Endothelial cell of umbilical vein (primary cell): ENCODE results near the gene SV2C. TPM values are rescaled to one million over a fixed set of nuclear protein-coding genes. Genes with fewer than 3 reads are reported as not detected.
"Not testable (repeated sequence)": the region's sequence is repeated elsewhere in the genome, so short reads cannot be mapped to it uniquely, and the experiment has no call there.

Experiments
- BruUV-seq: library from RNA; stranded (reverse); fragments of 400-500 nt; replicated peaks from 2 replicates; lab custom pipeline; 2021; lab: Mats Ljungman, UMichigan
- CTCF ChIA-PET: fragments of 300-600, 350-600 bp; sonication (Branson Sonifier 250); formaldehyde crosslinking; loops from one replicate; lab custom pipeline; 2021; ENCODE audit warnings: antibody characterized with exemption, inconsistent platforms; lab: Charles Lee
- POLR2A ChIA-PET: fragments of 300-600, 350-600 bp; sonication (Branson Sonifier 250); formaldehyde crosslinking; loops from one replicate; lab custom pipeline; 2021; ENCODE audit warnings: antibody characterized with exemption, inconsistent platforms; lab: Charles Lee
- DNase-seq: peaks from one replicate; pipeline ENCODE4 v3.0.0-alpha.2; 2011; ENCODE audit warnings: low read depth, low spot score
- FAIRE-seq: peaks from 2 replicates; lab custom pipeline; 2011; peaks lifted over from hg19 to GRCh38; lab: Jason Lieb, UNC
- H2AFZ ChIP-seq: 2 replicates; pipeline ENCODE4 v1.6.0; 2012; ENCODE audit warnings: low read depth, low read length, control low read depth, inconsistent platforms
- H3K27ac ChIP-seq: 2 replicates; pipeline ENCODE4 v1.5.1; 2011; ENCODE audit warnings: low read depth, mild to moderate bottlenecking, control low read depth, low read length, moderate library complexity; ENCODE audit not compliant: insufficient read depth
- H3K27me3 ChIP-seq, 2 experiments: 2 replicates each; pipeline versions ENCODE4 v1.6.0 to v1.6.1; 2011; ENCODE audit warnings: low read length in 2 of 2, mixed read lengths in 1 of 2; ENCODE audit not compliant: control insufficient read depth in 2 of 2, insufficient read depth in 2 of 2
- H3K36me3 ChIP-seq, 2 experiments: 2 replicates in 1 of 2; 3 replicates in 1 of 2; pipeline ENCODE4 v1.5.1; 2011; ENCODE audit warnings: low read length in 2 of 2, mild to moderate bottlenecking in 1 of 2, moderate library complexity in 1 of 2; ENCODE audit not compliant: control insufficient read depth in 2 of 2, insufficient read depth in 2 of 2; ENCODE audit errors: extremely low read depth in 1 of 2
- H3K4me1 ChIP-seq: 3 replicates; pipeline ENCODE4 v1.5.1; 2011; ENCODE audit warnings: mild to moderate bottlenecking, low read length; ENCODE audit not compliant: control insufficient read depth, insufficient read depth; ENCODE audit errors: extremely low read depth
- H3K4me2 ChIP-seq: 2 replicates; pipeline ENCODE4 v1.6.1; 2011; ENCODE audit warnings: low read length, control low read depth, mixed read lengths; ENCODE audit not compliant: insufficient read depth
- H3K4me3 ChIP-seq, 3 experiments: fragments of 200-600 bp in 1 of 3; sonication (generic), shearing (Covaris generic) in 1 of 3; replicated peaks in 1 of 3; 2 replicates each; pipeline ENCODE4 v1.5.1; 2011 to 2016; ENCODE audit warnings: control low read depth in 3 of 3, low read length in 3 of 3, mild to moderate bottlenecking in 2 of 3, inconsistent platforms in 1 of 3, low read depth in 1 of 3, moderate library complexity in 1 of 3; ENCODE audit not compliant: insufficient read depth in 1 of 3
- H3K79me2 ChIP-seq: 2 replicates; pipeline ENCODE4 v1.6.0; 2012; ENCODE audit warnings: low read length, inconsistent platforms; ENCODE audit not compliant: control insufficient read depth, insufficient read depth
- H3K9ac ChIP-seq: replicated peaks from 2 replicates; pipeline ENCODE3; 2011; ENCODE audit warnings: low read length, control low read depth; ENCODE audit not compliant: insufficient read depth; ENCODE audit errors: extremely low read depth
- H3K9me1 ChIP-seq: replicated peaks from 3 replicates; pipeline ENCODE4 v1.6.0; 2011; ENCODE audit warnings: mild to moderate bottlenecking, low read length; ENCODE audit not compliant: control insufficient read depth, insufficient read depth; ENCODE audit errors: extremely low read depth
- H3K9me3 ChIP-seq: replicated peaks from 2 replicates; pipeline ENCODE4 v1.5.1; 2012; ENCODE audit warnings: low read length, inconsistent platforms; ENCODE audit not compliant: control insufficient read depth, insufficient read depth
- H4K20me1 ChIP-seq: replicated peaks from 2 replicates; pipeline ENCODE3; 2011; ENCODE audit warnings: mild to moderate bottlenecking, low read length; ENCODE audit not compliant: control insufficient read depth, insufficient read depth; ENCODE audit errors: extremely low read depth
- EZH2 ChIP-seq: IDR thresholded peaks from 2 replicates; pipeline ENCODE4 v1.6.1; 2012; ENCODE audit warnings: borderline replicate concordance, low read depth, mild to moderate bottlenecking, moderate library complexity, low read length, inconsistent platforms; ENCODE audit not compliant: severe bottlenecking
- FOS ChIP-seq: IDR thresholded peaks from 2 replicates; pipeline ENCODE4 v1.6.1; 2011; ENCODE audit warnings: mild to moderate bottlenecking, low read length, moderate library complexity, borderline replicate concordance; ENCODE audit not compliant: insufficient read depth
- GATA2 ChIP-seq: IDR thresholded peaks from 2 replicates; pipeline ENCODE4 v1.7.0; 2011; ENCODE audit warnings: low read depth, mild to moderate bottlenecking, moderate library complexity, mixed read lengths, low read length; ENCODE audit not compliant: insufficient read length, insufficient read depth
- JUN ChIP-seq: IDR thresholded peaks from 2 replicates; pipeline ENCODE4 v1.6.1; 2011; ENCODE audit warnings: borderline replicate concordance, low read depth; ENCODE audit not compliant: insufficient read length, insufficient read depth
- MYC ChIP-seq: IDR thresholded peaks from one replicate; pipeline ENCODE4 v1.6.1; 2011; ENCODE audit warnings: mild to moderate bottlenecking, low read depth, low read length
- POLR2A ChIP-seq: IDR thresholded peaks from 2 replicates; pipeline ENCODE4 v1.6.1; 2012; ENCODE audit warnings: low read depth, mild to moderate bottlenecking, control low read depth, low read length
- POLR2AphosphoS5 ChIP-seq: IDR thresholded peaks from 2 replicates; pipeline ENCODE4 v1.6.1; 2012; ENCODE audit warnings: low read depth, mild to moderate bottlenecking, control low read depth, low read length, moderate library complexity; ENCODE audit not compliant: insufficient read depth
- dilution Hi-C: fragments of 300-500 bp; cut with MboI; formaldehyde crosslinking; loops from one replicate; pipeline ENCODE4 v1.15.0; 2019; ENCODE audit warnings: low sequenced_read_pairs; ENCODE audit not compliant: extremely low pct_ligation_motif_present
- intact Hi-C: fragments of 100-400 bp; cut with micrococcal nuclease; formaldehyde crosslinking; loops from one replicate; pipeline ENCODE4 v1.10.0; 2022
- polyA plus RNA-seq, 4 experiments: library from polyadenylated mRNA; depleted of rRNA in 3 of 4; stranded (reverse) in 3 of 4; unstranded in 1 of 4; fragments of >200 nt; gene quantifications; 2 replicates each; pipeline versions ENCODE4 v1.2.1 to v1.2.3, GENCODE V29; 2011 to 2012; ENCODE audit warnings: missing spikeins in 1 of 4
- total RNA-seq: library from RNA; stranded (reverse); gene quantifications from 2 replicates; pipeline ENCODE4 v1.2.3, GENCODE V29; 2021
- TF ChIP-seq, protein P1 (sequence below): IDR thresholded peaks from 2 replicates; pipeline ENCODE4 v1.6.1; 2011; ENCODE audit not compliant: insufficient read depth, insufficient read length
- TF ChIP-seq, protein P2 (sequence below), 2 donors: IDR thresholded peaks; 1 replicate in 1 of 2; 2 replicates in 1 of 2; pipeline ENCODE4 v1.5.1; 2011; ENCODE audit warnings: low read length in 2 of 2, mild to moderate bottlenecking in 2 of 2, moderate library complexity in 2 of 2, control low read depth in 1 of 2, inconsistent platforms in 1 of 2, low read depth in 1 of 2; ENCODE audit not compliant: insufficient read depth in 1 of 2; ENCODE audit errors: extremely low read depth in 1 of 2

SV2C gene
- total and polyA plus RNA-seq, 2 donors (not counting 3 experiments of a cell fraction or from before 2014, with no cell fraction given): not detected

DNA sequence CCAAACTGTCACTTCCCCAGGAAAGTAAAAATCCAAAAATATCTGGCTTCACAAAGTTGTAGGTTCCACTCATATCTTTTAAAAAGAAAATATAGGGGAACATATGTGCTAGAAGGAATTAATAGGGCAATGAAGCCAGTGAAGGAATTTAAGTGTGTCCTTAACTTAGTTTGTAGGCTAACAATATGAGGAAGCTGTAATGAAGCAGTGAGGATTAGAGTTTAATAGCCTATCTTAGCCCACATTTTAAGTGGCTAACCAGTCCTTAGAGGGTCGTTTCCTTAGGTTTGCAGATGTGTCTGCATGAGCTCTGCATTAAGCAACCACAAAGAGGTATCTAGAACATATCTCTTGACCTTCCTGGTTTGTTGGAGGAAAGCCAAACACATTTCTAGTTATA lies 218.7 kb downstream of the SV2C start:
- BruUV-seq, H2AFZ ChIP-seq, dilution Hi-C loops, H4K20me1 ChIP-seq, intact Hi-C loops, POLR2A ChIA-PET, H3K9me3 ChIP-seq, CTCF ChIA-PET, FAIRE-seq, H3K9ac ChIP-seq, H3K4me2 ChIP-seq, H3K4me1 ChIP-seq, H3K27me3 ChIP-seq, H3K79me2 ChIP-seq, H3K4me3 ChIP-seq, H3K27ac ChIP-seq, DNase-seq, H3K9me1 ChIP-seq, H3K36me3 ChIP-seq: not testable (repeated sequence)

DNA sequence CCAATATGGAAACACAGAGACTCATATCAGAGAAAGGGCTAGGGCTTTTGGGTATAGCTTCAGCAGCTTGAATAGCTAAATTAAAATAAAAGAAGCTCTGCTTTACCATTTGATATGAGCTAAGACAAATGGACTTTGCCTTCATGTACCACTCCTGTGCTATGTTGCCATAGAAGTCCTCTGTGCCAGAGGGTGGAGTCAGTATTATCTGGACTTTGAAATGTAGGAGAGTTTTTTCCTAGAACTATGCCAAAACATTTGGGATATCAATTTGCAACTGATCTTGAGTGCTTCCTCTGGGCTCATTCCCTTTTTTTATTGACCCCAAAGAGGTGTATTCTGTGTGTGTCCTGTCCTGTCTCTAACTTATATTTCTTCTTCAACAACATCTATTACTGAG lies 219.5 kb downstream of the SV2C start:
- H3K4me2 ChIP-seq, H3K9me1 ChIP-seq, H3K27ac ChIP-seq, H3K79me2 ChIP-seq, H3K36me3 ChIP-seq, DNase-seq, POLR2A ChIA-PET, H3K4me3 ChIP-seq, BruUV-seq, H3K9me3 ChIP-seq, dilution Hi-C loops, H3K9ac ChIP-seq, CTCF ChIA-PET, H3K4me1 ChIP-seq, H2AFZ ChIP-seq, H3K27me3 ChIP-seq, intact Hi-C loops, FAIRE-seq, H4K20me1 ChIP-seq: not testable (repeated sequence)

DNA sequence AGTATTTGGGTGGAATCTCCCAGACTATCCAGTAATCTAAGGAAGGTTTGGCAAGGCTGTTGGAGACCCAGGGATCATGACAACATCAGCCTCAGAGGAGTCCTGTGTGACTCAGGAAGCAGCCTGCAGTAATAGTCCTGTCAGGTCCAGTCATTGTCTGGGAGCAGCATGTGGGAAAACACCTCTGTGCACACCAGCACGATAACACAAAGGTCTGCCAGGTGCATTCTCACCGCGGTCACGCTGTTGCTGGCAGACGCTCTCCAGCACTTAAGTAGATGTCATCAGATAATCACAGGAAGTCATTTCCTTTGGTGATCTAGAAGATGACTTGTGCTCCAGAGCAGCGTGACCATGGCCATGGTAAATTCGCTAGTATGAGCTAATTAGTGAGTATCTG lies 220.7 kb downstream of the SV2C start:
- H3K27ac ChIP-seq: no peak overlapping the region
- H3K4me3 ChIP-seq: no peak overlapping the region
- no peak overlapping the region for H3K4me2 ChIP-seq
- no peaks in the 10 kb centered on the region for H3K9me1 ChIP-seq
- intact Hi-C loops: no loop called here
- H3K27me3 ChIP-seq: peaks cover 0 to 2% of the 10 kb centered on the region in 2 experiments
- ChIA-PET POLR2A (no interaction called here), CTCF (interaction anchor here (1.0 kb wide), 1 partner anchor 13 kb away, joined by 3 read pairs; no protein-coding TSS in a partner anchor)
- dilution Hi-C loops: no loop called here
- no peak overlapping the region for H3K9ac ChIP-seq
- no peaks in the 10 kb centered on the region for H3K79me2 ChIP-seq
- TF ChIP-seq, protein P1, sequence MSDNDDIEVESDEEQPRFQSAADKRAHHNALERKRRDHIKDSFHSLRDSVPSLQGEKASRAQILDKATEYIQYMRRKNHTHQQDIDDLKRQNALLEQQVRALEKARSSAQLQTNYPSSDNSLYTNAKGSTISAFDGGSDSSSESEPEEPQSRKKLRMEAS: no peak
- TF ChIP-seq EZH2 (no peak), FOS (no peak), GATA2 (no peak), MYC (no peak), JUN (no peak), POLR2AphosphoS5 (no peak), POLR2A (no peak)
- TF ChIP-seq, protein P2, sequence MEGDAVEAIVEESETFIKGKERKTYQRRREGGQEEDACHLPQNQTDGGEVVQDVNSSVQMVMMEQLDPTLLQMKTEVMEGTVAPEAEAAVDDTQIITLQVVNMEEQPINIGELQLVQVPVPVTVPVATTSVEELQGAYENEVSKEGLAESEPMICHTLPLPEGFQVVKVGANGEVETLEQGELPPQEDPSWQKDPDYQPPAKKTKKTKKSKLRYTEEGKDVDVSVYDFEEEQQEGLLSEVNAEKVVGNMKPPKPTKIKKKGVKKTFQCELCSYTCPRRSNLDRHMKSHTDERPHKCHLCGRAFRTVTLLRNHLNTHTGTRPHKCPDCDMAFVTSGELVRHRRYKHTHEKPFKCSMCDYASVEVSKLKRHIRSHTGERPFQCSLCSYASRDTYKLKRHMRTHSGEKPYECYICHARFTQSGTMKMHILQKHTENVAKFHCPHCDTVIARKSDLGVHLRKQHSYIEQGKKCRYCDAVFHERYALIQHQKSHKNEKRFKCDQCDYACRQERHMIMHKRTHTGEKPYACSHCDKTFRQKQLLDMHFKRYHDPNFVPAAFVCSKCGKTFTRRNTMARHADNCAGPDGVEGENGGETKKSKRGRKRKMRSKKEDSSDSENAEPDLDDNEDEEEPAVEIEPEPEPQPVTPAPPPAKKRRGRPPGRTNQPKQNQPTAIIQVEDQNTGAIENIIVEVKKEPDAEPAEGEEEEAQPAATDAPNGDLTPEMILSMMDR (IDR thresholded peaks at IDR 0.05; ENCODE audit: extremely low read depth in 1 of 2, insufficient read depth in 1 of 2, low read depth in 1 of 2, low read length in 2 of 2): no peak
- H3K36me3 ChIP-seq: no peaks in the 10 kb centered on the region
- H4K20me1 ChIP-seq: no peaks in the 10 kb centered on the region
- no peak for DNase-seq
- no peaks in the 10 kb centered on the region for H3K4me1 ChIP-seq
- no TSS peak for BruUV-seq
- FAIRE-seq: no peak
- H2AFZ ChIP-seq: no peak overlapping the region
- H3K9me3 ChIP-seq: no peaks in the 10 kb centered on the region
